ENCODE data around the gene MTCL1.

The MTCL1 gene

DNA sequence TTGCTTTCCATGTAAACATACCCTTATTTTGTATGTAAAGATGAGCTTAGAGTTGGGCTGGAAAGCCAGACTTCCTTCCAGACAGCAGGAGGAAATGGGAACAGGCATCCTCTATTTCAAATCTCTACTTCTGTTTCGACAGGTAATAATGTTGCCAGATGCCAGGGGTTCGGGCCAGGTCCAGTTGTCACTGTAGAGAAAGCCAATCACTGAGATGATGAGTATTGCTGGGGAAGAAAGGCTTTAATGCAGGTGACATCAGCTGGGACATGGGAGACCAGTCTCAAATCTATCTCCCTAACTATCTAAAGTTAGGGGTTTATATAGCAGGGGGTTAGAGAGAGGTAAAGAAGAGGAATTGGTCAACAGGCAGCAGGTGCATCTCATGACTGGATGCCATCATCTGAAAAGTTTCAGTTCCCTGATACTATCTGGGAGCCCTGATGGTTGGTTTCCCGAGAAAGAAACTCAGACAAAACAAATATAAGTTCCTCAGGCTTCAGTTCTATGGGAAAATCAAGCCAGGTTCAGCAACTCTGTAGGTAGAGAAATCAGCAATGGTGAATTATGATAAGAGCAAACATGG, 9.3 kb upstream of the MTCL1 start:
- in situ Hi-C loops (cut with HindIII; ENCODE audit: low pct_unique_long_range_greater_than_20kb, low sequenced_read_pairs) = no loop called here
- DNase-seq (ENCODE audit: low read depth in 1 of 2, low spot score in 1 of 2) = no peak
- no peak for TF ChIP-seq JUND (IDR thresholded peaks at IDR 0.05; ENCODE audit: low read depth)

DNA sequence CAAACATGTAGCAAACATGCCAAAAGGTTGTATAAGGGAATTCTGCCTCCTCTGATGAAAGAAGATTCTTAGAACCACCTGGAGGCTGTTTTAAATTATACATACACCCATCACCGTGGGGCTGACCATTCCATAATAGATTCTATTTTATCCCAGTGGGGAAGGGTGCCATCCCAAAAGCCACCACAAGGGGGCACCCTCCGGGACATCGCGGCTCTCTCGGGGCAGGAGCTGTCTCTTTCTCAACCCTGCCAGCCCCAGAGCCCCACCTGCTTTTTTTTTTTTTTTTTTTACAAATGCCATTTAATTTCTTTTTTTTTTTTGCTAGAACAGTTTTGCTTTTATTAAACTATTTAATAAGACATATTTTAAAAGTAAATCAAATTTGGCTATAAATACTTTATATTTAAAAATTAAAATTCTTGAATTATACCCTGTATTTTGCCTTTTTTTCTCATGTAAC, 8.6 kb upstream of the MTCL1 start:
- in situ Hi-C loops (cut with HindIII; ENCODE audit: low pct_unique_long_range_greater_than_20kb, low sequenced_read_pairs) = no loop called here
- DNase-seq (ENCODE audit: low read depth in 1 of 2, low spot score in 1 of 2) = peak; percentile 30 to 64
- no peak for TF ChIP-seq JUND (IDR thresholded peaks at IDR 0.05; ENCODE audit: low read depth)

DNA sequence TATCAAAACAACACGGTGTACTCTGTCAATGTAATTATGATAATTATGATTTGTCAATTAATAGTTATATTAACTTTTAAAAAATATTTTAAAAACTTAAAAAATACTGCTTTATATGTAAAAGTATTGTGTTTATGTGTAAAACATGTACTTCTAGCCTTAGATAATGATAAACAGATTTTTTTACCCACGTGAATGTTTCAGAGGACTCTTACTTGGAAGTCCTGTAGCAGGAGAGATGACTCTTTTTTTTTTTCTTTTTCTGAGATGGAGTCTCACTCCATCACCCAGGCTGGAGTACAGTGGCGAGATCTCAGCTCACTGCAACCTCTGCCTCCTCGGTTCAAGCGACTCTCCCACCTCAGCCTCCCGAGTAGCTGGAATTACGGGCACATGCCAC, 6.2 kb upstream of the MTCL1 start:
- in situ Hi-C loops (cut with HindIII; ENCODE audit: low pct_unique_long_range_greater_than_20kb, low sequenced_read_pairs) = no loop called here
- TF ChIP-seq JUND (IDR thresholded peaks at IDR 0.05; ENCODE audit: low read depth) = no peak
- DNase-seq (ENCODE audit: low read depth in 1 of 2, low spot score in 1 of 2) = no peak

DNA sequence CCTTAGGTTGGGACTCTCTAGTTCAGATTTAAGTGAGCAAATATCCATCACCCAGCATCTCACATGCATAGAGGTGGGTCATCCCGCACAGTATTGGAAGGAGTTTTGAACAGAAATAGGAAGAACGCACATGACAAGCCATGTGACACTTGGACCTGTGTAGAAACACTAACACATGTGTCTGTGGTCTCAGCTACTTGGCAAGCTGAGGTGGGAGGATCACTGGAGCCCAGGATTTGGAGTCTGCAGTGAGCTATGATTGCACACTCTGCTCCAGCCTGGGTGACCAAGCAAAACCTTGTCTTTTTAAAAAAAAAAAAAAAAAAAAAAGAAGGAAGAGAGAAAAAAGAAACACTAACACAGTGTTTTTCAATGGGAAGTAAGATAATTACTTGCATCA, 5.4 kb upstream of the MTCL1 start:
- in situ Hi-C loops (cut with HindIII; ENCODE audit: low pct_unique_long_range_greater_than_20kb, low sequenced_read_pairs) = no loop called here
- no peak for TF ChIP-seq JUND (IDR thresholded peaks at IDR 0.05; ENCODE audit: low read depth)
- DNase-seq (ENCODE audit: low read depth in 1 of 2, low spot score in 1 of 2) = no peak

DNA sequence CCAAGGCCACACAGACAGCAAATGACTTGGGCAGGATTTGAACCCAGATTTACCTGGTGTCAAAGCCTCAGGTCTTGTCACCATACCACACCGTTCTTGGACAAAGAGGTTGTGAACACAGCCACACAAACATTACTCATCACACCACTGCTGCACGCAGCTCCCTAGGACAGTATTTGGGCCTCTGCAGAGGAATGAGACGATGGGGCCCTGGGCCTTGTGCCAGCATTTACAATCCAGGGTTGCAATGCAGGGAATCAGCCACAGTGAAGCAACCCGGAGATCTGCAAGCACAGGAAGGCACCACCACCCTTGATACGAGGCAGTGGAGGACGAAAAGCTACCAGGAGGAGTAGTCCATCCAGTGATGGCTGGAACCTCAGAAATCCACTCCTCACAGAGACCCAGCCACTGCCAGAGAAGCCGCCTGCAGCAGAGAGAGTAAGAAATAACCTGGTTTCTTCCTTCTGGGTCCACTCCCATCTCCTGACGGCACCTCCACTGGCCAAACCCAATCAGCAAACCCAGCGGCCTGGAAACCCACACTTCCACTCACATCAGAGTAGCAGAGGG, 3.7 kb upstream of the MTCL1 start:
- TF ChIP-seq JUND (IDR thresholded peaks at IDR 0.05; ENCODE audit: low read depth) = no peak
- in situ Hi-C loops (cut with HindIII; ENCODE audit: low pct_unique_long_range_greater_than_20kb, low sequenced_read_pairs) = no loop called here
- DNase-seq (ENCODE audit: low read depth in 1 of 2, low spot score in 1 of 2) = no peak

DNA sequence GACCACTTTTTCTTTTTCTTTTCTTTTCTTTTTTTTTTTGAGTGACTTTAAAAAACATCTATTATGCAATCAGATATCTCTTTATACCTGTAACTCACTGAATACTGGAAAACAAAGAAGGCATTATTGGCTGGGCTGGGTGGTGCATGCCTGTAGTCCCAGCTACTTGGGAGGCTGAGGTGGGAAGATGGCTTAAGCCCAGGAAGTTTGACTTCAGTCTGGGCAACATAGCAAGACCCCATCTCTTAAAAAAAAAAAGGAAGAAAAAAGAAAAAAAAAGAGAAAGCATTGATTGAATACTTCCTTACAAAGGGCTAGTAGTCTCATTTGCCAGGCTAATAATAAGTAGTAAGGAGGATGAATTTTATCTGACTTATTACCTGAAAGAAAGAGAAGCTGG, 2.7 kb upstream of the MTCL1 start:
- in situ Hi-C loops (cut with HindIII; ENCODE audit: low pct_unique_long_range_greater_than_20kb, low sequenced_read_pairs) = no loop called here
- no peak for DNase-seq (ENCODE audit: low read depth in 1 of 2, low spot score in 1 of 2)
- TF ChIP-seq JUND (IDR thresholded peaks at IDR 0.05; ENCODE audit: low read depth) = no peak

DNA sequence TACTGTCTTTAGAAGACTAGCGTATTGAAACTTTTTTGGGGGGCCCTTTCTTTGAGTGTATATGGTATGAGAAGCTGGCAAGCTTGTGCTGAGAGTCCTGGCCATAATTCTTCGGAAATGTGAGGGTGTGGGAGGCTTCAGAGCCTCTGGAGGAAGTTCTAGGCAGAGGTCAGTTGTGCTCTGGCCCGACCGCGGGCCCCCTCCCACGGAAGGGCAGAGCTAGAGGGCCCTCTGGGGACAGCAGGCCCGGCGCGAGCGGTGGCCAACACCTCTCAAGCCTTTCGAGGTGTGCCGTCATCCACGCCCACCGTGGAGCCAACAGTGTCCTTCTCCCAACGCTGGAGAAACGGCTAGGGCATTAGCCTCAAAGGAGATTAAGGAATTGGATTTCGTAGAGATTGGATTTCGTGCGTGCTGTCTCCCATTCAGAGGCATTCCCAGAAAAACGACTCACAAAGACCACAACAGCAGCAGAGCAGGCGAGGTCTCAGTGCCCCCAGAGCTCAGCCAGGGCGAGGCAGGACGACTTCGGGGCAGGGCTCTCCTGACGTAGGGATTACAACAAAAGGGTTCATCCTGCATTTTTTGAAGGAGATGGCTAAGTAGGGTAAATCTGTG, 2.2 kb upstream of the MTCL1 start:
- in situ Hi-C loops (cut with HindIII; ENCODE audit: low pct_unique_long_range_greater_than_20kb, low sequenced_read_pairs) = no loop called here
- DNase-seq (ENCODE audit: low read depth in 1 of 2, low spot score in 1 of 2) = no peak

DNA sequence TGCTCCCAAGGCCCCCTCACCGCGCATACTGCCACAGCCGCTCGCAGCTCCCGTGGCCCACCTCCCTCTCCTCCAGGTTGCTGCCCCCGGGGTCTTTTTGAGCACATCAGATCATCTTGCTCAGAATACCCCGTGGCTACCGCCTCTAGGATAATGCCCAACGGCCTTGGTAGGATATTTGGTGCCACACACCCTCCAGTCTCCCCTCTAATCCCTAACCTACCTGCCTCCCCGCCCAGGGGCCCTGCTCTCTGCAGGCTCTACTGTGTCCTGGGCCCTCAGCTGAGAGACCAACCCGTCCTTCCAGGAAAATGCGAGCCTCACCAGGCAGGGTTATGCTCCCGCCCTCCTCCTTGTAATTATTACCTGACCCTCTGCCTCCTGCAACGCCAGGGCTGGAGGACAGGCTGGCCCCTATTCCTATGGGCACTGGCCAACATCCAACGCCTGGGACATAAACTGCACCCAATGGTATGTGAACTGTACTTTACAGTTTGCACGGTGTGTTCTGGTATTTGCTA, 1.5 kb upstream of the MTCL1 start:
- TF ChIP-seq JUND (IDR thresholded peaks at IDR 0.05; ENCODE audit: low read depth) = no peak
- peak in 1 of 2 experiments; percentile 31 for DNase-seq (ENCODE audit: low read depth in 1 of 2, low spot score in 1 of 2)
- in situ Hi-C loops (cut with HindIII; ENCODE audit: low pct_unique_long_range_greater_than_20kb, low sequenced_read_pairs) = no loop called here

More for the DNA sequence above, 2.2 kb upstream of the MTCL1 start:
- no peak for TF ChIP-seq JUND (IDR thresholded peaks at IDR 0.05; ENCODE audit: low read depth)

DNA sequence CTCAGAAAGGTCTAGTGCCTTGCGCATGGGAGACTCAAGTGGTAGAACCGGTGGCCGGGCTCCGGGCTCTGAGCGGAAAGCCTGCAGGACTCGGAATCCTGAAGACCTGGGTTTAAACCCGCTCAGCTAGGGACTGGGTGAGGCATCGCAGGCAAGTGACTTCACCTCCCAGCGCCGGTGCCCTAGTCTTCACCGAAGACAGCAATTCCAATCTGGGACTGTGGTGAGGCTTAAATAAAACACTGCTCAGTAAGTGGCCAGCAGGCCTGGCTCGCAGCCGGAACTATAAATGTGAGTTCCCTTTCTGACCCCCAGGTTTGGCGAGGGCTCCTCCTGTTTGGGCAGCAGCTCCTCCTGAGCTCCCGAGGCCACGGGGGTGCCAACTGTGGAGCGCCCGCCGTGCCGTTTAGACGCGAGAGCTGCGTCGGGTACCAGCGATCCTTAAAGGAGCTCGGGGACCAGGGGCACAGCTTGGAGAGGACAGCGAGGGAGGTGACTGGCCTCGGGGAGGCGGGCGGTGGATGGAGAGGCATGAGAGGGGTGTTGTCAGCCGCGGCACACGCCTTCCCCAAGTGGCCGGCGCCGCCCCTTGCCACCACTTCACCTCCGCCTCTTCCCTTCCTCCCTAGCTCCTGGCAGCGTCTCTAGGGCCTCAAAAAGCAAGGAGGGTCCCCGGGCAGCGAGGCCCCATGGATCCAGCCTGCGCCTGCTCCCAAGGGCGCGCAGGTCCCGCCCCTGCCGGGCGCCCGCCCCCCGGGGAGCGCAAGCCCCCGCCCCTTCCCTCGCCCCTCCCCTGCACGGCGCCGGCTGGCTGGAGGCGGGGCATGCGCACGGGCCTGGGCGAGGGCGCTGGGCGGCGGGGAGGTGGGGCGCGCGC, 757 bp upstream of the MTCL1 start:
- in situ Hi-C loops (cut with HindIII; ENCODE audit: low pct_unique_long_range_greater_than_20kb, low sequenced_read_pairs) = no loop called here
- TF ChIP-seq JUND (IDR thresholded peaks at IDR 0.05; ENCODE audit: low read depth) = no peak

DNA sequence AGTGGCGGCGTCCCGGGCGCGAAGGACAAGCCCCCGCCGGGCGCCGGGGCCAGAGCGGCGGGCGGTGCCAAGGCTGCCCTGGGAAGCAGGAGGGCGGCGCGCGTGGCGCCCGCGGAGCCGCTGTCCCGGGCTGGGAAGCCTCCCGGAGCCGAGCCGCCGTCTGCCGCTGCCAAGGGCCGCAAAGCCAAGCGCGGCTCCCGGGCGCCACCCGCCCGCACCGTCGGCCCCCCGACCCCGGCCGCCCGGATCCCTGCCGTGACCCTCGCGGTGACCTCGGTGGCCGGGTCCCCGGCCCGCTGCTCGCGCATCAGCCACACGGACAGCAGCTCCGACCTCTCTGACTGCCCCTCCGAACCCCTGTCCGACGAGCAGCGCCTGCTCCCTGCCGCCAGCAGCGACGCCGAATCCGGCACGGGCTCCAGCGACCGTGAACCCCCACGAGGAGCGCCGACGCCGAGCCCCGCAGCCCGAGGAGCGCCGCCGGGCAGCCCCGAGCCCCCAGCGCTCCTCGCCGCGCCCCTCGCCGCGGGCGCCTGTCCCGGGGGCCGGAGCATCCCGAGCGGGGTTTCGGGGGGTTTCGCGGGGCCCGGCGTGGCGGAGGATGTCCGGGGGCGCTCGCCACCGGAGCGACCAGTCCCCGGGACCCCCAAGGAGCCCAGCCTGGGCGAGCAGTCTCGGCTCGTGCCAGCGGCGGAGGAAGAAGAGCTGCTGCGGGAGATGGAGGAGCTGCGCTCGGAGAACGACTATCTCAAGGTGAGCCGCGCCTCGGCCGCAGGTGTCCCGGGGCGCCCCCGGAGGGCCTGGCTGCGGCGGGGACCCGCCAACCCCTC, 820 bp downstream of the MTCL1 start:
- no peak for TF ChIP-seq JUND (IDR thresholded peaks at IDR 0.05; ENCODE audit: low read depth)
- peak in 1 of 2 experiments; percentile 29 for DNase-seq (ENCODE audit: low read depth in 1 of 2, low spot score in 1 of 2)
- in situ Hi-C loops (cut with HindIII; ENCODE audit: low pct_unique_long_range_greater_than_20kb, low sequenced_read_pairs) = no loop called here

More for the DNA sequence above, 757 bp upstream of the MTCL1 start:
- DNase-seq (ENCODE audit: low read depth in 1 of 2, low spot score in 1 of 2) = peak; percentile 90 to 91

DNA sequence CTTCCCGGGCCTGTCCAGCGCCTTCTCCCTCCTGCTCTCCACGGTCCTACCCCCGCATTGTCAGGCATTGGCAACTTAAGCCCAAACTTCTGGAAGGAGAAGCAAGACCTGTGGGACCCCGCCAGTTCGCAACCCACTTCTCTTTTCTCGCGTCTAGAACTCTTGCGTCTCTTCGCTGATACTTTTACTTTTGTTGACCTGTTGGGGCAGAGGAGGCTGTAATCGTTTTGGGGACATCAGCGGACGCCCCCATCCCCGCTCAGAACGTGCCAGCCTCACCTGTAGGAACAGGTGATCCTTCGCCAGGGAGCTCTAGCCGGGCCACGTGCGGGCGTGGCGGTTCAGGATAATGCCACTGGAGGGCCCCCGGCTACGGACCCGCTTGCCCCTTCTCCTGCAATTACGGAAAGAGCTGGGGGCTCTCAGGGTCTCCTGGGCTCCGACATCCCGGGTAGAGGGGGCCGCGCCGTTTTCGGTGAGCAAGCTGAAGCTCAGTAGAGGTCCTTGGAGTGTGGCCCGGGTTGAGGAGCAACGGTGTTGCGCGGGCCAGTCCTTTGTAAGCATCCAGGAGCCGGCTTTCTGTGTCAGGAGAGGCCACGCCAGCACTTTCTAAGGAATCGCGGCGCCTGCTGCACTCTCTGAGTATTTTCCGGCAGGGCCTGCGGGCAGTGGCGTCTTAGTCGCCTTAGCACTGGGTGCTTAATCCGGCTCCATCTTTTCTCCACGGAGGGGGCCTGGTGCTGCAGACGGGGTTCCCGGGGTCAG, 1.6 kb downstream of the MTCL1 start:
- in situ Hi-C loops (cut with HindIII; ENCODE audit: low pct_unique_long_range_greater_than_20kb, low sequenced_read_pairs) = no loop called here
- DNase-seq (ENCODE audit: low read depth in 1 of 2, low spot score in 1 of 2) = peak; percentile 40 to 42
- TF ChIP-seq JUND (IDR thresholded peaks at IDR 0.05; ENCODE audit: low read depth) = no peak
